SK-N-SH (cell line): ENCODE results near the gene REX1BD. TPM values are rescaled to one million over a fixed set of nuclear protein-coding genes. Genes with fewer than 3 reads are reported as not detected.

Experiments
- CTCF ChIA-PET: fragments of 300-600, 350-600 bp; formaldehyde crosslinking; extraction: SDS; loops from one replicate; lab custom pipeline; 2021; lab: Yijun Ruan, JAX
- POLR2A ChIA-PET: fragments of 350-600 bp; sonication (Branson Sonifier 250); formaldehyde crosslinking; extraction: SDS; loops from one replicate; lab custom pipeline; 2020; ENCODE audit warnings: antibody characterized with exemption, inconsistent platforms; lab: Yijun Ruan, JAX
- DNase-seq: peaks from one replicate; pipeline ENCODE4 v3.0.0; 2012
- H2AFZ ChIP-seq: fragments of 200-600 bp; sonication (generic); 2 replicates; pipeline ENCODE4 v1.8.1; 2016; ENCODE audit warnings: antibody characterized with exemption, mild to moderate bottlenecking, low read depth
- H3F3A ChIP-seq: fragments of 200-600 bp; sonication (generic); replicated peaks from 2 replicates; pipeline ENCODE3; 2016; ENCODE audit warnings: antibody characterized with exemption, mild to moderate bottlenecking; ENCODE audit not compliant: insufficient read depth
- H3K27ac ChIP-seq, 2 experiments: fragments of 200-500 bp in 1 of 2; fragments of 200-600 bp in 1 of 2; sonication (Bioruptor generic) in 1 of 2; sonication (generic), shearing (Covaris generic) in 1 of 2; 2 replicates each; pipeline versions ENCODE4 v1.5.1 to v1.6.1; 2014 to 2016; ENCODE audit warnings: low read depth in 2 of 2, inconsistent platforms in 1 of 2, low read length in 1 of 2, mild to moderate bottlenecking in 1 of 2, mixed read lengths in 1 of 2
- H3K27me3 ChIP-seq: fragments of 200-600 bp; sonication (generic), shearing (Covaris generic); 2 replicates; pipeline ENCODE4 v1.6.1; 2016; ENCODE audit warnings: mixed run types; ENCODE audit not compliant: insufficient read depth
- H3K36me3 ChIP-seq, 2 experiments: fragments of 200-500 bp in 1 of 2; fragments of 200-600 bp in 1 of 2; sonication (Bioruptor generic) in 1 of 2; sonication (generic) in 1 of 2; replicated peaks in 1 of 2; 2 replicates each; pipeline versions ENCODE3 to v1.5.1; 2014 to 2016; ENCODE audit warnings: low read length in 1 of 2, mild to moderate bottlenecking in 1 of 2; ENCODE audit not compliant: insufficient read depth in 2 of 2, control insufficient read depth in 1 of 2
- H3K4me1 ChIP-seq, 2 experiments: fragments of 200-500 bp in 1 of 2; fragments of 200-600 bp in 1 of 2; sonication (Bioruptor generic) in 1 of 2; sonication (generic), shearing (Covaris generic) in 1 of 2; 2 replicates each; pipeline versions ENCODE4 v1.5.1 to v1.6.1; 2014 to 2016; ENCODE audit warnings: low read depth in 1 of 2, low read length in 1 of 2, mixed run types in 1 of 2; ENCODE audit not compliant: insufficient read depth in 2 of 2, control insufficient read depth in 1 of 2
- H3K4me2 ChIP-seq: fragments of 200-600 bp; sonication (generic), shearing (Covaris generic); 2 replicates; pipeline ENCODE4 v1.6.1; 2017; ENCODE audit warnings: mixed run types
- H3K4me3 ChIP-seq, 2 experiments: fragments of 200-500 bp in 1 of 2; fragments of 200-600 bp in 1 of 2; sonication (Bioruptor generic) in 1 of 2; sonication (generic), shearing (Covaris generic) in 1 of 2; 2 replicates each; pipeline versions ENCODE4 v1.5.1 to v1.8.1; 2014 to 2016; ENCODE audit warnings: low read depth in 2 of 2, inconsistent platforms in 1 of 2, low read length in 1 of 2, mild to moderate bottlenecking in 1 of 2, mixed read lengths in 1 of 2, moderate library complexity in 1 of 2
- H3K79me2 ChIP-seq: fragments of 200-600 bp; sonication (generic); 2 replicates; pipeline ENCODE4 v1.8.1; 2017; ENCODE audit warnings: mild to moderate bottlenecking; ENCODE audit not compliant: insufficient read depth
- H3K9ac ChIP-seq: fragments of 200-600 bp; sonication (generic); 2 replicates; pipeline ENCODE4 v1.6.1; 2017; ENCODE audit warnings: mixed run types
- H3K9me2 ChIP-seq: fragments of 200-600 bp; sonication (generic); 2 replicates; pipeline ENCODE4 v1.6.1; 2017; ENCODE audit warnings: mixed run types
- H3K9me3 ChIP-seq: fragments of 200-600 bp; sonication (generic); 2 replicates; pipeline ENCODE4 v1.6.1; 2017; ENCODE audit warnings: mixed run types, mild to moderate bottlenecking, moderate library complexity
- H4K20me1 ChIP-seq: fragments of 200-600 bp; sonication (generic); 2 replicates; pipeline ENCODE4 v1.6.1; 2017; ENCODE audit warnings: mild to moderate bottlenecking, mixed run types; ENCODE audit not compliant: insufficient read depth
- CHD2 ChIP-seq: fragments of 150-350 bp; IDR thresholded peaks from 2 replicates; pipeline ENCODE4 v1.6.1; 2018; ENCODE audit warnings: low read length; ENCODE audit not compliant: partially characterized antibody
- ELF1 ChIP-seq: IDR thresholded peaks from 2 replicates; pipeline ENCODE4 v1.4.0; 2012
- GABPA ChIP-seq: IDR thresholded peaks from 2 replicates; pipeline ENCODE4 v1.4.0; 2012; ENCODE audit warnings: low read depth, mild to moderate bottlenecking
- GATA2 ChIP-seq: sonication (generic); formaldehyde crosslinking; IDR thresholded peaks from 2 replicates; pipeline ENCODE4 v1.5.0; 2020; ENCODE audit warnings: mild to moderate bottlenecking, missing genetic modification reagents
- NRF1 ChIP-seq: IDR thresholded peaks from 2 replicates; pipeline ENCODE4 v1.6.1; 2012; ENCODE audit warnings: low read depth, mild to moderate bottlenecking, low read length
- PBX3 ChIP-seq: IDR thresholded peaks from 2 replicates; pipeline ENCODE4; 2012
- REST ChIP-seq: IDR thresholded peaks from 2 replicates; pipeline ENCODE4 v1.6.1; 2012; ENCODE audit warnings: mild to moderate bottlenecking, low read depth, low read length, moderate library complexity
- RXRA ChIP-seq: IDR thresholded peaks from 2 replicates; pipeline ENCODE4 v1.4.0; 2012; ENCODE audit warnings: low read depth, mild to moderate bottlenecking, borderline replicate concordance
- SMC3 ChIP-seq: IDR thresholded peaks from 2 replicates; pipeline ENCODE4 v1.6.1; 2012; ENCODE audit warnings: low read depth, low read length, improper control_type of control experiment
- TAF1 ChIP-seq: IDR thresholded peaks from 2 replicates; pipeline ENCODE4 v1.6.1; 2012; ENCODE audit warnings: low read depth, mild to moderate bottlenecking, low read length, moderate library complexity, borderline replicate concordance
- USF1 ChIP-seq: IDR thresholded peaks from 2 replicates; pipeline ENCODE4 v1.4.0; 2012; ENCODE audit warnings: low read depth, borderline replicate concordance
- USF2 ChIP-seq: fragments of 150-350 bp; IDR thresholded peaks from 2 replicates; pipeline ENCODE4 v1.6.1; 2017; ENCODE audit warnings: antibody characterized with exemption, low read length, low read depth, borderline replicate concordance
- ZBTB33 ChIP-seq: IDR thresholded peaks from 2 replicates; pipeline ENCODE4 v1.4.0; 2012; ENCODE audit warnings: low read depth, borderline replicate concordance
- WGBS: methylation state at CpG from one replicate; pipeline ENCODE4 v1.1.6; 2017; ENCODE audit warnings: low lambda C conversion rate; 5-methylcytosine and 5-hydroxymethylcytosine counted together
- polyA plus RNA-seq, 3 experiments: library from polyadenylated mRNA; depleted of rRNA; stranded (reverse); fragments of >200 nt; gene quantifications; 2 replicates each; pipeline ENCODE4 v1.2.3, GENCODE V29; 2012

Gene REX1BD
- polyA plus RNA-seq, 1 of the 3 experiments (the other 2 are of a cell fraction), result 159 TPM

GRCh38 chr19:18586306-18586705, 2.3 kb upstream of the REX1BD start:
- no peak overlapping the region for H3K4me3 ChIP-seq
- no peaks in the 10 kb centered on the region for H4K20me1 ChIP-seq
- no peak overlapping the region for H3K4me2 ChIP-seq
- no peak overlapping the region for H3K27ac ChIP-seq
- peaks cover 6 to 13% of the 10 kb centered on the region in 2 experiments; a peak in 1 of 4 replicates for H3K4me1 ChIP-seq
- H3F3A ChIP-seq, result peaks cover 15% of the 10 kb centered on the region
- ChIA-PET CTCF (interaction anchor here (1.6 kb wide), 1 partner anchor 280 kb away, joined by 4 read pairs; no protein-coding TSS in a partner anchor), POLR2A (no interaction called here)
- 86% methylated on average over 2 of the region's 2 CpGs for WGBS
- H3K79me2 ChIP-seq, result peaks cover 10% of the 10 kb centered on the region; the same call in 1 of the 2 replicates
- no peak for DNase-seq
- no peaks in the 10 kb centered on the region for H3K9me3 ChIP-seq
- TF ChIP-seq CHD2 (no peak), ZBTB33 (no peak), USF2 (no peak), REST (no peak), RXRA (no peak), PBX3 (no peak), SMC3 (no peak), ELF1 (no peak), NRF1 (no peak), GATA2 (CRISPR knock-in tag) (no peak), USF1 (no peak), TAF1 (no peak), GABPA (no peak)
- H3K36me3 ChIP-seq, result no peaks in the 10 kb centered on the region
- no peak overlapping the region for H3K9ac ChIP-seq
- no peaks in the 10 kb centered on the region for H3K27me3 ChIP-seq
- no peaks in the 10 kb centered on the region for H3K9me2 ChIP-seq
- H2AFZ ChIP-seq, result no peak overlapping the region
